Measurements from ENCODE around the gene RDM1. TPM values are rescaled to one million over a fixed set of nuclear protein-coding genes. Genes with fewer than 3 reads are reported as not detected.

The RDM1 gene, protein sequence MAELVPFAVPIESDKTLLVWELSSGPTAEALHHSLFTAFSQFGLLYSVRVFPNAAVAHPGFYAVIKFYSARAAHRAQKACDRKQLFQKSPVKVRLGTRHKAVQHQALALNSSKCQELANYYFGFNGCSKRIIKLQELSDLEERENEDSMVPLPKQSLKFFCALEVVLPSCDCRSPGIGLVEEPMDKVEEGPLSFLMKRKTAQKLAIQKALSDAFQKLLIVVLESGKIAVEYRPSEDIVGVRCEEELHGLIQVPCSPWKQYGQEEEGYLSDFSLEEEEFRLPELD
- total RNA-seq, result 5.0 and 5.7 TPM in 2 replicates
- long read RNA-seq, partial matches to known transcripts, result 0 of 4 reads
- long read RNA-seq, other reads (novel, unspliced or antisense), result 2 of 4 reads

- Mint-ChIP-seq H3K4me1 (peaks cover 20% of the 10 kb centered on the region), H3K27me3 (ENCODE audit: low read depth) (no peaks in the 10 kb centered on the region)
These were observed at the start of gene RDM1 for GRCh38 chr17:35930211-35931065. Gene RDM1 (minus strand): TSS chr17:35930773. CDS start chr17:35930727, 46 bp downstream.

DNA sequence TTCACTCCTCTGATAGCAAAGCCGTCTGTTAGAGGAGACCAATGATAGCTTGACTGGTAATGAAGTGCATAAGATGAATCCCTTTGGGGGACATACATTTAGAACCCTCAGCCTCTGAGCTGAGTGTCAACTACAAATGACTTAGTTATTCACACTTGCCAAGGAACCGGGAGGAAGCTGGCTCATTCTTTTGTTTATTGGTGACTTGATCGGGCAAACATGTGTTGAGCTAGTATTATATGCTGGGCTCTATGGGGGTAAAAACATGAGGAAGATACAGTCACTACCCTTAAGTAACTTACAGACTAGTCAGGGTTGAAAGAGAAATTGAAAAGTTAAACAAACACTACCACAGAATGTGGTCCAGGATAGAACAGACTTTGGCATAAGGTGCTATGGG is 47.8 kb upstream of the RDM1 start:
- DNase-seq (ENCODE audit: low read depth, low spot score), result no peak

More at GRCh38 chr17:35930211-35931065, at the start of gene RDM1:
- peak; percentile 75 for DNase-seq (ENCODE audit: low read depth, low spot score)
- TF ChIP-seq, protein P1, sequence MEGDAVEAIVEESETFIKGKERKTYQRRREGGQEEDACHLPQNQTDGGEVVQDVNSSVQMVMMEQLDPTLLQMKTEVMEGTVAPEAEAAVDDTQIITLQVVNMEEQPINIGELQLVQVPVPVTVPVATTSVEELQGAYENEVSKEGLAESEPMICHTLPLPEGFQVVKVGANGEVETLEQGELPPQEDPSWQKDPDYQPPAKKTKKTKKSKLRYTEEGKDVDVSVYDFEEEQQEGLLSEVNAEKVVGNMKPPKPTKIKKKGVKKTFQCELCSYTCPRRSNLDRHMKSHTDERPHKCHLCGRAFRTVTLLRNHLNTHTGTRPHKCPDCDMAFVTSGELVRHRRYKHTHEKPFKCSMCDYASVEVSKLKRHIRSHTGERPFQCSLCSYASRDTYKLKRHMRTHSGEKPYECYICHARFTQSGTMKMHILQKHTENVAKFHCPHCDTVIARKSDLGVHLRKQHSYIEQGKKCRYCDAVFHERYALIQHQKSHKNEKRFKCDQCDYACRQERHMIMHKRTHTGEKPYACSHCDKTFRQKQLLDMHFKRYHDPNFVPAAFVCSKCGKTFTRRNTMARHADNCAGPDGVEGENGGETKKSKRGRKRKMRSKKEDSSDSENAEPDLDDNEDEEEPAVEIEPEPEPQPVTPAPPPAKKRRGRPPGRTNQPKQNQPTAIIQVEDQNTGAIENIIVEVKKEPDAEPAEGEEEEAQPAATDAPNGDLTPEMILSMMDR (conservative IDR thresholded peaks at IDR 0.05), result no peak
- Mint-ChIP-seq H3K36me3 (ENCODE audit: low read depth) (no peaks in the 10 kb centered on the region), H3K27ac (ENCODE audit: unreplicated experiment) (peak within 1 kb of the TSS; percentile 81), H3K4me3 (peak within 1 kb of the TSS; percentile 96), H3K9me3 (no peaks in the 10 kb centered on the region)

DNA sequence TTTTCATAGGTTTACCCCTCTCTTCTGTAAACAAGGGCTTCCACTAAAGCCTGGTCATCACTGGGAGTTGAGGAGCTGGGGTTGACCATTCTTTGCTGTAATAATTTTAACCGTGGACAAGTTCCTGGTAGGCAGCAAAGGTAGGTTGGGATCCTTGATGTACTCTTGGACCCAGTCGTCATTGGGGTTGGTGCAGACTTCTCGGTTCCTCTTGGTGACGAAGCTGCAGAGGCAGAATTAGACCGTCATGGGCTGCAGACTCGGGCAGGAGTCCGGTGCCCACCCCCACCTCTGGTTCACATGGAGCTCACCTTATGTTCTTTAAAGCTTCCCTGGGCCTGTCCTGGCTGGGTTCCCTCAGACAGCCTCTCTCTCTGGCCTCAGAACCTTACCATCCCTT is 46.9 kb upstream of the RDM1 start:
- TF ChIP-seq, protein P1 (conservative IDR thresholded peaks at IDR 0.05), result no peak
- Mint-ChIP-seq H3K27ac (ENCODE audit: unreplicated experiment) (no peak overlapping the region), H3K36me3 (ENCODE audit: low read depth) (no peaks in the 10 kb centered on the region), H3K4me3 (no peak overlapping the region), H3K9me3 (no peaks in the 10 kb centered on the region), H3K27me3 (ENCODE audit: low read depth) (peaks cover 19% of the 10 kb centered on the region), H3K4me1 (peaks cover 17% of the 10 kb centered on the region)
- no peak for DNase-seq (ENCODE audit: low read depth, low spot score)

More for the DNA sequence above, 47.8 kb upstream of the RDM1 start:
- TF ChIP-seq, protein P1 (conservative IDR thresholded peaks at IDR 0.05), result no peak
- Mint-ChIP-seq H3K4me1 (peaks cover 9% of the 10 kb centered on the region), H3K4me3 (no peak overlapping the region), H3K27me3 (ENCODE audit: low read depth) (peaks cover 19% of the 10 kb centered on the region), H3K9me3 (no peaks in the 10 kb centered on the region), H3K27ac (ENCODE audit: unreplicated experiment) (no peak overlapping the region), H3K36me3 (ENCODE audit: low read depth) (no peaks in the 10 kb centered on the region)

- Mint-ChIP-seq H3K4me3 (no peak overlapping the region), H3K27ac (ENCODE audit: unreplicated experiment) (no peak overlapping the region), H3K9me3 (no peaks in the 10 kb centered on the region), H3K4me1 (peaks cover 32% of the 10 kb centered on the region), H3K36me3 (ENCODE audit: low read depth) (no peaks in the 10 kb centered on the region), H3K27me3 (ENCODE audit: low read depth) (peaks cover 10% of the 10 kb centered on the region)
- TF ChIP-seq, protein P1 (conservative IDR thresholded peaks at IDR 0.05), result no peak
- no peak for DNase-seq (ENCODE audit: low read depth, low spot score)
These were observed 43.0 kb upstream of the RDM1 start for GRCh38 chr17:35973333-35974260.

DNA sequence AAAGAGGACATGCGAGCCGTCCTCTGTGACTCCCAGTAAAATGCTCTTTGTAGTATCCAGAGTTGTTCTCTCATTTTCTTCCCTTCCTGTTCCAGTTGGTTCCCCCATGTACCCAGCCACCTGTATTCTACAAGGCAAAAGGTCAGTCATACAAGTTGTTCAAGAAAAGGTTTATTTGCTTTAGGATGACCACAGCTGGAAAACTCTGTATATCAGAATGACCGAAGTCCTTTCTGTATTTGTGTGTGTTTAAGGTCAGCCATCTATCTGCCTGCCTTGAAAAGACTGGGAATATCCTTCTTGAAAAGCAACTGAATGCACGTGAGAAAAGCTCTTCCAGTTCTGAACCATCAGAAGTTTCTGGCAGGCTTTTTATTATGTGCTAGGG is 42.4 kb upstream of the RDM1 start:
- Mint-ChIP-seq H3K27ac (ENCODE audit: unreplicated experiment) (no peak overlapping the region), H3K4me3 (no peak overlapping the region)

More for the DNA sequence above, 42.4 kb upstream of the RDM1 start:
- peaks cover 7% of the 10 kb centered on the region for H3K27me3 Mint-ChIP-seq (ENCODE audit: low read depth)
- no peaks in the 10 kb centered on the region for H3K9me3 Mint-ChIP-seq
- TF ChIP-seq, protein P1 (conservative IDR thresholded peaks at IDR 0.05), result no peak
- peaks cover 32% of the 10 kb centered on the region for H3K4me1 Mint-ChIP-seq
- no peaks in the 10 kb centered on the region for H3K36me3 Mint-ChIP-seq (ENCODE audit: low read depth)
- DNase-seq (ENCODE audit: low read depth, low spot score), result no peak

Data from neural crest cell (in vitro differentiated cells).